Measurements from ENCODE around the gene HELQ.

The HELQ gene

GRCh38 chr4:83369831-83370639, 85.6 kb downstream of the HELQ start:
- DNase-seq = no peak

GRCh38 chr4:83364312-83364711, 91.3 kb downstream of the HELQ start:
- DNase-seq = no peak

- no peak for DNase-seq
Measured at GRCh38 chr4:83362492-83363329, 92.9 kb downstream of the HELQ start.

GRCh38 chr4:83361416-83362103, 94.1 kb downstream of the HELQ start:
- DNase-seq = no peak

- DNase-seq = no peak
Measured at GRCh38 chr4:83360018-83360417, 95.6 kb downstream of the HELQ start.

- no peak for DNase-seq
Measured at GRCh38 chr4:83358410-83358809, 97.2 kb downstream of the HELQ start.

Data from stimulated activated CD4-positive, alpha-beta T cell treated with anti-CD3 and anti-CD28 coated beads, Interleukin-12 subunit alpha, Interleukin-12 subunit beta, amount 100 ng/mL, for 4 hours (primary cell).